DMS 273 (cell line): Measurements from ENCODE around the gene GPX4.

Source experiments
- DNase-seq: peaks from one replicate; lab custom pipeline; 2025; ENCODE audit not compliant: unreplicated experiment; lab: John Stamatoyannopoulos, UW

The GPX4 gene

GRCh38 chr19:1147934-1148549, 44.2 kb downstream of the GPX4 start:
- DNase-seq: peak; percentile 40

DNA sequence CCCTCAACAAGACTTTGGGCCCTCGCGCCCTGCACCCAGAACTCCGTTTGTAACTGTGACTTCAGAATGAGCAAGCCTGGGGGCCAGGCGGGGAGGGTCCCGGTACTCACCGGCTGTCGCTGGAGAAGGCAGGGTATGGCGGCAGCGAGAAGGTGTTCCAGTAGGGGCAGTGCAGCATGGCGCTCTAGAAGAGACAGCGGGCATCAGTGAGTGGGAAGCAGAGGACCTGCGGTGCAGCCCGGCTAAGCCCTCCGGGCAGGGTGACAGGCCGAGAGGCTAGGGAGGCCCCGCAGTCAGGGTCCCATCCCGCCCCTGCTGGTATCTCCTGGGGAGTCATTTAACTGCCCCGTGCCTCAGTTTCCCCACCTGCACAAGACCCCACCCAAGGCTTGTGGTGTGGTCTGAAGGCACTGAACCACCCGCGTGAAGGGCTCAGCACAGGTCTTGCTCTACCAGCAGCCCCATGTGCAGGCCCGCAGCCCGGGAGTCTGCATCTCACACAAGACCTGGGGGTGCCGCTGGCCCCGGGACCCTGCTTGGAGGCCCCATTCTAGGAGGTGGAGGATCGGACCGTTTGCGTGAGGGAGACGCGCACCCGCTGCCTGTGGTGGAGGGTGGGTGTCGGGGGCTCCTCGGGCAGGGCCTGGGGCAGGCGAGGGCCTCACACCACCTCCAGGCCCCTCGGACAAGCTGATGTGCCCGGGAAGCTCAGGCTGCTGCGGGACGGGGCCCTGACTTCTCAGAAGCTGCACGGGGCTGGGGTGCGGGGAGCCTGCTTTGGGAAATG, 45.7 kb downstream of the GPX4 start:
- no peak for DNase-seq

DNA sequence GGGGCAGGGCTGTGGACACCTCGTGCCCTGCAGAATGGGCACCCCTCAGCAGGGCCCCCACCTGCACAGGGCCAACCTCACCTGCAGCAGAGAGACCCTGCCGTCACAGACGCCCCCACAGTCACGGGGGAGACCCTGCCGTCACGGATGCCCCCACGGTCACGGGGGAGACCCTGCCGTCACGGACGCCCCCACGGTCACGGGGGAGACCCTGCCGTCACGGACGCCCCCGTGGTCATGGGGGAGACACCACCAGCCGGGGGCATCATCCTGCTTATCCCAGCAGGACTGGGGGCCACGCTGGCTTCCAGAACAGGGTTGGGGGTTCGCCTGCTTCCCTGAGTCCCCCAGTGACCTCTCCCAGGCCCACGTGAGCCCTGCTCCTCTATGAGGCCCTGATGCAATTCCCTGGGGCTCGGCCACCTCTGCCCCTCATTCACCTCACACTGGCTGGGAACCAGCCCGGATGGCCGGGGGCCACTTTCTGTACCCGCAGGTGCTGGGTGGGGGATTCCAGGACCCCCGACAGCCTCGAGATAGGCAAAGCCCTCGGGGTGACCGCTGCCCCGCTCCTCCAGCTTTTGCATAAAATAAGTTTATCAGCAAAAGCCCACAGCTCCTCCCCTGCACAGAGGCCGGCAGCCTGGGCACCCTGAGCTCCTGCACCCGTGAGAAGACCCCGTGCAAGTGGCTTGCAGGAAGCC, 46.7 kb downstream of the GPX4 start:
- DNase-seq: no peak

DNA sequence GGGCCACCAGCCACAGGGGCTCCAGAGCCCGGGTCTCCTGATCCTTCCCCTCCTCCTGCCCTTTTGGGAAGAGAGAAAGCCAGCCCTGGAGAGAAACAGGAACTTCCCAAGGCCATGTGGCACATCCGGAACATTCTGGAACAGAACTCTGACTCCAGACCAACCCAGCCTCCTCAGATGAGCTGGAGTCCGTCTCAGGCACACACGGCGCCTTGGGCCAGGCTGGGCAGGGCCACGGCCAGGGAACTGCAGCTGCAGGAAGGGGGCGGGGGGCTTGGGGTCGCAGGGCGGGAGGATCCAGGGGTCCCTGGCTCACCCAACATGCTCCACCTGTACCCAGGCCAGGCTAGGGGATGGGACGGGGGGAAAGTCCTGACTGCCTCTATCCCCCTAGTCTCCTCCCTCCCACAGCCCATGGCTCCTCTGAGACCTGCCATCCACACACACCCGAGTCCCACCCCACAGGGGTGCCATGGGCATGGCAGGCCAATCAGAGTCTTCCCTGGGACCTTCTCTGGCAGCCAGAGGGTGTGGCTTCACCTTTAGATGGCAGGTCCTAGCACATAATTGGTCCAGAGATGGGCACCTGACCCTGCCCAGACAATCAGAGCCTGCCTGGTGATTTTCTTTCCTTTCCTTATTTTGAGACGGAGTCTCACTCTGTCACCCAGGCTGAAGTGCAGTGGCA, 47.4 kb downstream of the GPX4 start:
- DNase-seq: no peak

DNA sequence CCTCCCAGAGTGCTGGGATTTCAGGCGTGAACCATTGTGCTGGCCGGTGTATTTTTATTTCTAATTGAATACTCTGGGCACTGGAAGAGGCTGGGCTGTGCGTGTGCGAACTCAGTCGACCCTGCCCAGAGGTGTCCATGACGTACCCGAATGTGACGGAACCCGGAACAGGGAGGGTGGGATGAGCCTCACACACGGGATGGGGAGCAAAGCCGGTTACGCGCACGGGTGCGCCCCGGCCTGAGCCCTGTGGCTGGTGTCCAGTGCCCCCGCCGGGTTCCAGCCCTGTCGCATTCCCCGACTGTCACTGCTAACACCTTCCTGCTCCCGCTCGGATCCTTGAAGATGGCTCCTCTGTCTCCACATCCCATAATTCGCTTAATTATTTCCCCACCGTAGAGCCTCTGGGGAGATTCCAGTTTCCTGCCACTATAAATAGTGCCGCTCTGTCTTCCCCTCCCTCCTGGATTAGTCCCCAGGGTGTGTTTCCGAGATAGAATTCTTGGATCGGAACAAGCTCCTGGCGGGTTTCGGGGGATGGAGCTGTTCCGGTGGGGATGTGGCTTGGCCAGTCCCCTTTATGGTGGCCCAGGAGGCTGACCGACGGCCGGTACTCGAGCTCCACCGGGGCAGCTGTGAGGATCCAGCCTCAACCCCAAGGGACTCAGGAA, 48.3 kb downstream of the GPX4 start:
- no peak for DNase-seq

DNA sequence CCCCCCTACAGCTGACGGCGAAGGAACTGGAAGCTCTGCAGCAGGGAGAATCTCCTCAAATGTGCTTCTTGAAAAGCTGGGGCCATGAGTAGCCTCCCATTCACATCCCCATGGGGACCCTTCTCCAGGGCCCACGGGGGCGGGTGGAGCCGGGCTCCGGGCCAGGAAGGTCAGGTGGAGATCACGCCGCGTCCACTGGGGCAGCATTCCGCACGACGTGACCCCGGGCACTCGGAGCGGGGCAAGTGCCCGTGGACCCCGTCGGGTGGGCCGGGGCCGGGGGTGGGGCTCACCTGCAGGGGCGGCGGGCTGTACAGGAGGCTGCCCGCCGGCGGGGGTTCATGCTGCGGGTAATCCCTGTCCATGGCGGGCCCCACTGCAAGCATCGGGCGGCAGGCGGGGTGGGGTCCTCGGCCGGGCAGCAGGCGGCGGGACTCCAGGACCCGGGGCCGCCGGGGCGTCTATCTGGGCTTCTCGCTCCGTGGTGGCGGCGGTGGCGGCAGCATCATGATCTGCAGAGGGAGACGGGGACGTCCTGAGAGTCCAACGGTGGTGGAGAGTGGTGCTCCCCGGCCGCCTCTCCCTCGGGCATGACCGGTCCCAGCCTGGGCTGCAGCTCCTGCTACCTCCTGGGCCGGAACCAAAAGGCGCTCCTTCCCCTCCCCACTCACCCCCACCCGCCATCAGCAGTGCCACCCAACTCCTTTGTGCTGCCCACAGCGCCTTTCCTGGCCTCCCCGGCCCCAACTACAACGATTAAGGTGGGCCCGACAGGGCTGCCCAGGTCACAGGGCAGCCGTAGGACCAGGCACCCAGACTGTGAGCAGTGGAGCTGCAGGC, 50.3 kb downstream of the GPX4 start:
- DNase-seq: no peak

GRCh38 chr19:1154731-1155351, 51.0 kb downstream of the GPX4 start:
- DNase-seq: no peak

- DNase-seq: no peak
Measured at GRCh38 chr19:1155352-1156304, 51.8 kb downstream of the GPX4 start.
